IMR-90 (cell line): ENCODE measurements around the gene KCNK15. TPM values are rescaled to one million over a fixed set of nuclear protein-coding genes. Genes with fewer than 3 reads are reported as not detected.

ENCODE experiments used
- ATAC-seq: fragments of 200-7000 bp; cut with Tn5 transposase; 2 replicates; pipeline ENCODE4 v1.9.1; 2020; ENCODE audit warnings: low read depth, mild to moderate bottlenecking, moderate library complexity
- BruUV-seq: library from RNA; stranded (reverse); fragments of 400-500 nt; replicated peaks from 2 replicates; lab custom pipeline; 2021; lab: Mats Ljungman, UMichigan
- CTCF ChIA-PET: fragments of 300-600 bp; formaldehyde crosslinking; extraction: SDS; loops from one replicate; lab custom pipeline; 2021; ENCODE audit warnings: antibody characterized with exemption; lab: Yijun Ruan, JAX
- POLR2A ChIA-PET: fragments of 300-600 bp; sonication (Branson Sonifier 250); formaldehyde crosslinking; loops from one replicate; lab custom pipeline; 2022; ENCODE audit warnings: antibody characterized with exemption; ENCODE audit not compliant: unreplicated experiment; lab: Charles Lee
- DNase-seq: peaks from one replicate; pipeline ENCODE4 v3.0.0; 2013
- H2AFZ ChIP-seq: replicated peaks from 2 replicates; pipeline ENCODE3; 2013; ENCODE audit warnings: low read length, mild to moderate bottlenecking; ENCODE audit not compliant: poor library complexity
- H2AK5ac ChIP-seq: 2 replicates; pipeline ENCODE4 v1.6.1; 2013; ENCODE audit warnings: low read depth, low read length, inconsistent platforms
- H2AK9ac ChIP-seq: replicated peaks from 2 replicates; pipeline ENCODE3; 2013; ENCODE audit warnings: mild to moderate bottlenecking, low read depth, low read length, moderate library complexity; ENCODE audit not compliant: poor library complexity
- H2BK120ac ChIP-seq: 2 replicates; pipeline ENCODE4 v1.6.1; 2013; ENCODE audit warnings: low read depth, low read length, inconsistent platforms
- H2BK15ac ChIP-seq: 3 replicates; pipeline ENCODE4 v1.6.1; 2013; ENCODE audit warnings: low read depth, low read length, inconsistent platforms
- H2BK20ac ChIP-seq: 2 replicates; pipeline ENCODE4 v1.6.1; 2013; ENCODE audit warnings: low read depth, mild to moderate bottlenecking, inconsistent platforms, low read length, moderate library complexity
- H2BK5ac ChIP-seq: 2 replicates; pipeline ENCODE4 v1.6.1; 2013; ENCODE audit warnings: mild to moderate bottlenecking, low read depth, low read length, inconsistent platforms; ENCODE audit not compliant: poor library complexity, severe bottlenecking
- H3K14ac ChIP-seq: replicated peaks from 2 replicates; pipeline ENCODE4 v1.6.1; 2013; ENCODE audit warnings: low read depth, low read length, inconsistent platforms
- H3K18ac ChIP-seq: 2 replicates; pipeline ENCODE4 v1.6.1; 2013; ENCODE audit warnings: low read depth, low read length, control low read depth
- H3K23ac ChIP-seq: 2 replicates; pipeline ENCODE4 v1.6.1; 2013; ENCODE audit warnings: low read depth, low read length, inconsistent platforms
- H3K27ac ChIP-seq: 2 replicates; pipeline ENCODE4 v1.5.1; 2013; ENCODE audit warnings: mild to moderate bottlenecking, control low read depth, low read length; ENCODE audit not compliant: insufficient read depth
- H3K27me3 ChIP-seq: 2 replicates; pipeline ENCODE4 v1.6.1; 2013; ENCODE audit warnings: low read length; ENCODE audit not compliant: control insufficient read depth, insufficient read depth
- H3K36me3 ChIP-seq: 2 replicates; pipeline ENCODE4 v1.6.1; 2013; ENCODE audit warnings: low read length, mixed read lengths; ENCODE audit not compliant: control insufficient read depth, insufficient read depth
- H3K4ac ChIP-seq: 2 replicates; pipeline ENCODE4 v1.6.1; 2013; ENCODE audit warnings: low read depth, low read length, inconsistent platforms
- H3K4me1 ChIP-seq: 2 replicates; pipeline ENCODE4 v1.6.1; 2013; ENCODE audit warnings: low read length, mixed read lengths; ENCODE audit not compliant: control insufficient read depth, insufficient read depth
- H3K4me2 ChIP-seq: 2 replicates; pipeline ENCODE4 v1.6.1; 2013; ENCODE audit warnings: low read depth, mild to moderate bottlenecking, control low read depth, low read length, moderate library complexity
- H3K4me3 ChIP-seq: 2 replicates; pipeline ENCODE4 v1.5.1; 2013; ENCODE audit warnings: low read depth, mild to moderate bottlenecking, control low read depth, low read length, moderate library complexity; ENCODE audit not compliant: insufficient read depth
- H3K56ac ChIP-seq: 2 replicates; pipeline ENCODE4 v1.6.1; 2013; ENCODE audit warnings: low read length, inconsistent platforms; ENCODE audit not compliant: insufficient read depth; ENCODE audit errors: extremely low read depth
- H3K79me1 ChIP-seq, 2 experiments: 2 replicates each; pipeline ENCODE4 v1.6.1; 2013; ENCODE audit warnings: low read length in 2 of 2, inconsistent platforms in 1 of 2, low read depth in 1 of 2
- H3K9ac ChIP-seq: 2 replicates; pipeline ENCODE4 v1.6.1; 2013; ENCODE audit warnings: low read depth, low read length, control low read depth
- H3K9me1 ChIP-seq: 2 replicates; pipeline ENCODE4 v1.6.1; 2013; ENCODE audit warnings: low read length, inconsistent platforms; ENCODE audit not compliant: insufficient read depth
- H3K9me3 ChIP-seq: 2 replicates; pipeline ENCODE4 v1.6.1; 2013; ENCODE audit warnings: low read length; ENCODE audit not compliant: control insufficient read depth, insufficient read depth
- H4K20me1 ChIP-seq: 2 replicates; pipeline ENCODE4 v1.6.1; 2013; ENCODE audit warnings: low read length, inconsistent platforms; ENCODE audit not compliant: insufficient read depth
- H4K5ac ChIP-seq: 2 replicates; pipeline ENCODE4 v1.6.1; 2013; ENCODE audit warnings: mild to moderate bottlenecking, low read depth, low read length, control low read depth
- H4K8ac ChIP-seq, 2 experiments: 2 replicates each; pipeline ENCODE4 v1.6.1; 2013; ENCODE audit warnings: low read depth in 2 of 2, low read length in 2 of 2, control low read depth in 1 of 2, inconsistent platforms in 1 of 2
- H4K91ac ChIP-seq: 2 replicates; pipeline ENCODE4 v1.6.1; 2013; ENCODE audit warnings: low read depth, low read length, inconsistent platforms; ENCODE audit not compliant: insufficient read depth
- RFX5 ChIP-seq: IDR thresholded peaks from 2 replicates; pipeline ENCODE4 v1.8.0; 2012; ENCODE audit warnings: low read depth, mild to moderate bottlenecking, low read length, moderate library complexity
- WGBS, 2 experiments: methylation state at CpG; one replicate each; pipeline versions ENCODE4 v1.1.5 to v1.1.7; 2013; ENCODE audit warnings: missing lambda C conversion rate in 2 of 2; ENCODE audit not compliant: insufficient read length in 1 of 2; ENCODE audit errors: extremely low coverage in 2 of 2; 5-methylcytosine and 5-hydroxymethylcytosine counted together
- dilution Hi-C: fragments of 300-500 bp; cut with HindIII; formaldehyde crosslinking; loops from one replicate; pipeline ENCODE4 v1.14.3; 2018; ENCODE audit warnings: low sequenced_read_pairs; ENCODE audit not compliant: unreplicated experiment
- in situ Hi-C: fragments of 300-500 bp; cut with MboI; formaldehyde crosslinking; loops from 3 replicates; pipeline ENCODE4 v1.14.3; 2019; ENCODE audit warnings: low sequenced_read_pairs, inconsistent platforms, mixed read lengths
- intact Hi-C: fragments of 100-400 bp; cut with micrococcal nuclease; formaldehyde crosslinking; loops from 2 replicates; pipeline ENCODE4 v1.10.0; 2022
- polyA plus RNA-seq, 3 experiments: library from polyadenylated mRNA; depleted of rRNA; stranded (reverse); fragments of >200 nt; gene quantifications; 2 replicates each; pipeline ENCODE4 v1.2.3, GENCODE V29; 2012; ENCODE audit warnings: low replicate concordance in 1 of 3
- total RNA-seq: library from RNA; depleted of rRNA; stranded (reverse); fragments of >200 nt; gene quantifications from 2 replicates; pipeline ENCODE4 v1.2.3, GENCODE V29; 2012
- TF ChIP-seq, protein P1 (sequence below): fragments of 150-350 bp; IDR thresholded peaks from 2 replicates; pipeline ENCODE4 v1.6.1; 2017; ENCODE audit warnings: mild to moderate bottlenecking, antibody characterized with exemption, low read length, low read depth

Gene KCNK15
- total and polyA plus RNA-seq, 2 of the 4 experiments (the other 2 are of a cell fraction), result not detected

GRCh38 chr20:44706301-44707017 lies 39.2 kb upstream of the KCNK15 start:
- Histone ChIP-seq H2AK9ac (no peak overlapping the region), H3K56ac (no peak overlapping the region), H3K18ac (no peak overlapping the region), H3K27ac (no peak overlapping the region), H2AFZ (no peak overlapping the region), H3K79me1 (no peaks in the 10 kb centered on the region), H4K8ac (no peak overlapping the region), H3K27me3 (peaks cover 13% of the 10 kb centered on the region; the same call in 1 of the 2 replicates), H2BK120ac (no peak overlapping the region), H4K5ac (no peak overlapping the region; the same call in 1 of the 2 replicates), H2BK5ac (no peak overlapping the region), H3K4ac (no peak overlapping the region), H2BK15ac (no peak overlapping the region), H3K36me3 (no peaks in the 10 kb centered on the region), H4K20me1 (no peaks in the 10 kb centered on the region; the same call in 1 of the 2 replicates), H4K91ac (no peak overlapping the region), H3K14ac (no peak overlapping the region), H3K4me1 (peaks cover 39% of the 10 kb centered on the region), H3K9ac (no peak overlapping the region), H2BK20ac (no peak overlapping the region), H3K4me2 (no peak overlapping the region), H3K23ac (no peak overlapping the region), H3K9me1 (peaks cover 5% of the 10 kb centered on the region), H2AK5ac (peak overlapping the region; percentile 7; the same call in 1 of the 2 replicates), H3K4me3 (no peak overlapping the region), H3K9me3 (no peaks in the 10 kb centered on the region)
- dilution Hi-C loops, result no loop called here
- TF ChIP-seq, protein P1, sequence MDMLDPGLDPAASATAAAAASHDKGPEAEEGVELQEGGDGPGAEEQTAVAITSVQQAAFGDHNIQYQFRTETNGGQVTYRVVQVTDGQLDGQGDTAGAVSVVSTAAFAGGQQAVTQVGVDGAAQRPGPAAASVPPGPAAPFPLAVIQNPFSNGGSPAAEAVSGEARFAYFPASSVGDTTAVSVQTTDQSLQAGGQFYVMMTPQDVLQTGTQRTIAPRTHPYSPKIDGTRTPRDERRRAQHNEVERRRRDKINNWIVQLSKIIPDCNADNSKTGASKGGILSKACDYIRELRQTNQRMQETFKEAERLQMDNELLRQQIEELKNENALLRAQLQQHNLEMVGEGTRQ, result 0 out of 2 replicates have a peak, but pooled peaks have one; percentile 15
- TF ChIP-seq RFX5, result no peak
- ChIA-PET CTCF (interaction anchor here (0.6 kb wide), 1 partner anchor 808 kb away, joined by 4 read pairs; no protein-coding TSS in a partner anchor), POLR2A (no interaction called here)
- intact Hi-C loops, result no loop called here
- no TSS peak for BruUV-seq
- ATAC-seq (peak; percentile 10; the same call in 1 of the 2 replicates), DNase-seq (peak; percentile 35)
- in situ Hi-C loops, result no loop called here
- WGBS, 2 experiments, result 73% methylated on average over 5 of the region's 10 CpGs; no CpG with 5 or more reads in 1 of the 2 experiments
